ENCODE results near the gene GLS2. TPM values are rescaled to one million over a fixed set of nuclear protein-coding genes. Genes with fewer than 3 reads are reported as not detected.

GLS2 gene
- total RNA-seq, 1 experiment from 2014 or later: 14.8 TPM

DNA sequence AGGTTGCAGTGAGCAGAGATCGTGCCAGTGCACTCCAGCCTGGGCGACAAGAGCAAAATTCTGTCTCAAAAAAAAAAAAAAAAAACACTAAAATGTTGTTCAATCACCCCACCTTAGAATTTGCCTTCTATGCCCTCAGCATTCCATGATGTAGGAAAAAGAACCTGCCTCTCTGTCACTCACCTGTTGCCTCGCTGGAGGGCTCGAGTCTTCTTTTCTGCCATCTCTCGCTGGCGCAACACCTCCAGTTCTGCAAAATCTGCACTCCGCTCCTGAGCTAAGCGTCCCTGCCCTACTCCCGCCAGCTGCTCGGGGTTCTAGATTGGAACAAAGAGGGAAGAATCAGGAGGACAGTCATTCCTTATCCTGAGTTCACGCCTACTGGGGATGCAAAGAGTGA is 56.7 kb downstream of the GLS2 start:
- ChIA-PET CTCF (interaction anchor here (1.2 kb wide), 1 partner anchor 33 kb away, joined by 3 read pairs; no protein-coding TSS in a partner anchor), POLR2A (interaction anchor here (0.7 kb wide), 1 partner anchor 165 kb away, joined by 5 read pairs; no protein-coding TSS in a partner anchor)
- no peak for ATAC-seq
- H3K4me3 Mint-ChIP-seq: no peak overlapping the region
- peaks cover 41% of the 10 kb centered on the region for H3K36me3 Mint-ChIP-seq
- H3K9me3 Mint-ChIP-seq: no peaks in the 10 kb centered on the region
- DNase-seq (ENCODE audit: low spot score): no peak
- TF ChIP-seq, protein P1, sequence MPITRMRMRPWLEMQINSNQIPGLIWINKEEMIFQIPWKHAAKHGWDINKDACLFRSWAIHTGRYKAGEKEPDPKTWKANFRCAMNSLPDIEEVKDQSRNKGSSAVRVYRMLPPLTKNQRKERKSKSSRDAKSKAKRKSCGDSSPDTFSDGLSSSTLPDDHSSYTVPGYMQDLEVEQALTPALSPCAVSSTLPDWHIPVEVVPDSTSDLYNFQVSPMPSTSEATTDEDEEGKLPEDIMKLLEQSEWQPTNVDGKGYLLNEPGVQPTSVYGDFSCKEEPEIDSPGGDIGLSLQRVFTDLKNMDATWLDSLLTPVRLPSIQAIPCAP (CRISPR knock-in tag; IDR thresholded peaks at IDR 0.05): no peak
- TF ChIP-seq, protein P2, sequence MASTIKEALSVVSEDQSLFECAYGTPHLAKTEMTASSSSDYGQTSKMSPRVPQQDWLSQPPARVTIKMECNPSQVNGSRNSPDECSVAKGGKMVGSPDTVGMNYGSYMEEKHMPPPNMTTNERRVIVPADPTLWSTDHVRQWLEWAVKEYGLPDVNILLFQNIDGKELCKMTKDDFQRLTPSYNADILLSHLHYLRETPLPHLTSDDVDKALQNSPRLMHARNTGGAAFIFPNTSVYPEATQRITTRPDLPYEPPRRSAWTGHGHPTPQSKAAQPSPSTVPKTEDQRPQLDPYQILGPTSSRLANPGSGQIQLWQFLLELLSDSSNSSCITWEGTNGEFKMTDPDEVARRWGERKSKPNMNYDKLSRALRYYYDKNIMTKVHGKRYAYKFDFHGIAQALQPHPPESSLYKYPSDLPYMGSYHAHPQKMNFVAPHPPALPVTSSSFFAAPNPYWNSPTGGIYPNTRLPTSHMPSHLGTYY (CRISPR knock-in tag; IDR thresholded peaks at IDR 0.05): no peak
- TF ChIP-seq ZNF121 (CRISPR knock-in tag; IDR thresholded peaks at IDR 0.05) (no peak), MXD4 (CRISPR knock-in tag; IDR thresholded peaks at IDR 0.05; ENCODE audit: borderline replicate concordance) (no peak), CREB1 (CRISPR knock-in tag; IDR thresholded peaks at IDR 0.05) (no peak), SOX15 (CRISPR knock-in tag; IDR thresholded peaks at IDR 0.05) (no peak), TEAD1 (CRISPR knock-in tag; IDR thresholded peaks at IDR 0.05) (no peak), TCF7 (CRISPR knock-in tag; IDR thresholded peaks at IDR 0.05; ENCODE audit: low read depth) (no peak), GRHL2 (CRISPR knock-in tag; IDR thresholded peaks at IDR 0.05; ENCODE audit: insufficient replicate concordance, severe bottlenecking) (no peak), IRF2 (CRISPR knock-in tag; IDR thresholded peaks at IDR 0.05; ENCODE audit: borderline replicate concordance, low read depth) (no peak), ZNF281 (CRISPR knock-in tag; IDR thresholded peaks at IDR 0.05) (no peak), ZNF416 (CRISPR knock-in tag; IDR thresholded peaks at IDR 0.05) (no peak)
- TF ChIP-seq, protein P3, sequence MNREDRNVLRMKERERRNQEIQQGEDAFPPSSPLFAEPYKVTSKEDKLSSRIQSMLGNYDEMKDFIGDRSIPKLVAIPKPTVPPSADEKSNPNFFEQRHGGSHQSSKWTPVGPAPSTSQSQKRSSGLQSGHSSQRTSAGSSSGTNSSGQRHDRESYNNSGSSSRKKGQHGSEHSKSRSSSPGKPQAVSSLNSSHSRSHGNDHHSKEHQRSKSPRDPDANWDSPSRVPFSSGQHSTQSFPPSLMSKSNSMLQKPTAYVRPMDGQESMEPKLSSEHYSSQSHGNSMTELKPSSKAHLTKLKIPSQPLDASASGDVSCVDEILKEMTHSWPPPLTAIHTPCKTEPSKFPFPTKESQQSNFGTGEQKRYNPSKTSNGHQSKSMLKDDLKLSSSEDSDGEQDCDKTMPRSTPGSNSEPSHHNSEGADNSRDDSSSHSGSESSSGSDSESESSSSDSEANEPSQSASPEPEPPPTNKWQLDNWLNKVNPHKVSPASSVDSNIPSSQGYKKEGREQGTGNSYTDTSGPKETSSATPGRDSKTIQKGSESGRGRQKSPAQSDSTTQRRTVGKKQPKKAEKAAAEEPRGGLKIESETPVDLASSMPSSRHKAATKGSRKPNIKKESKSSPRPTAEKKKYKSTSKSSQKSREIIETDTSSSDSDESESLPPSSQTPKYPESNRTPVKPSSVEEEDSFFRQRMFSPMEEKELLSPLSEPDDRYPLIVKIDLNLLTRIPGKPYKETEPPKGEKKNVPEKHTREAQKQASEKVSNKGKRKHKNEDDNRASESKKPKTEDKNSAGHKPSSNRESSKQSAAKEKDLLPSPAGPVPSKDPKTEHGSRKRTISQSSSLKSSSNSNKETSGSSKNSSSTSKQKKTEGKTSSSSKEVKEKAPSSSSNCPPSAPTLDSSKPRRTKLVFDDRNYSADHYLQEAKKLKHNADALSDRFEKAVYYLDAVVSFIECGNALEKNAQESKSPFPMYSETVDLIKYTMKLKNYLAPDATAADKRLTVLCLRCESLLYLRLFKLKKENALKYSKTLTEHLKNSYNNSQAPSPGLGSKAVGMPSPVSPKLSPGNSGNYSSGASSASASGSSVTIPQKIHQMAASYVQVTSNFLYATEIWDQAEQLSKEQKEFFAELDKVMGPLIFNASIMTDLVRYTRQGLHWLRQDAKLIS (CRISPR knock-in tag; IDR thresholded peaks at IDR 0.05; ENCODE audit: borderline replicate concordance): no peak
- TF ChIP-seq, protein P4, sequence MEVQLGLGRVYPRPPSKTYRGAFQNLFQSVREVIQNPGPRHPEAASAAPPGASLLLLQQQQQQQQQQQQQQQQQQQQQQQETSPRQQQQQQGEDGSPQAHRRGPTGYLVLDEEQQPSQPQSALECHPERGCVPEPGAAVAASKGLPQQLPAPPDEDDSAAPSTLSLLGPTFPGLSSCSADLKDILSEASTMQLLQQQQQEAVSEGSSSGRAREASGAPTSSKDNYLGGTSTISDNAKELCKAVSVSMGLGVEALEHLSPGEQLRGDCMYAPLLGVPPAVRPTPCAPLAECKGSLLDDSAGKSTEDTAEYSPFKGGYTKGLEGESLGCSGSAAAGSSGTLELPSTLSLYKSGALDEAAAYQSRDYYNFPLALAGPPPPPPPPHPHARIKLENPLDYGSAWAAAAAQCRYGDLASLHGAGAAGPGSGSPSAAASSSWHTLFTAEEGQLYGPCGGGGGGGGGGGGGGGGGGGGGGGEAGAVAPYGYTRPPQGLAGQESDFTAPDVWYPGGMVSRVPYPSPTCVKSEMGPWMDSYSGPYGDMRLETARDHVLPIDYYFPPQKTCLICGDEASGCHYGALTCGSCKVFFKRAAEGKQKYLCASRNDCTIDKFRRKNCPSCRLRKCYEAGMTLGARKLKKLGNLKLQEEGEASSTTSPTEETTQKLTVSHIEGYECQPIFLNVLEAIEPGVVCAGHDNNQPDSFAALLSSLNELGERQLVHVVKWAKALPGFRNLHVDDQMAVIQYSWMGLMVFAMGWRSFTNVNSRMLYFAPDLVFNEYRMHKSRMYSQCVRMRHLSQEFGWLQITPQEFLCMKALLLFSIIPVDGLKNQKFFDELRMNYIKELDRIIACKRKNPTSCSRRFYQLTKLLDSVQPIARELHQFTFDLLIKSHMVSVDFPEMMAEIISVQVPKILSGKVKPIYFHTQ (CRISPR knock-in tag; IDR thresholded peaks at IDR 0.05): no peak
- TF ChIP-seq, protein P5, sequence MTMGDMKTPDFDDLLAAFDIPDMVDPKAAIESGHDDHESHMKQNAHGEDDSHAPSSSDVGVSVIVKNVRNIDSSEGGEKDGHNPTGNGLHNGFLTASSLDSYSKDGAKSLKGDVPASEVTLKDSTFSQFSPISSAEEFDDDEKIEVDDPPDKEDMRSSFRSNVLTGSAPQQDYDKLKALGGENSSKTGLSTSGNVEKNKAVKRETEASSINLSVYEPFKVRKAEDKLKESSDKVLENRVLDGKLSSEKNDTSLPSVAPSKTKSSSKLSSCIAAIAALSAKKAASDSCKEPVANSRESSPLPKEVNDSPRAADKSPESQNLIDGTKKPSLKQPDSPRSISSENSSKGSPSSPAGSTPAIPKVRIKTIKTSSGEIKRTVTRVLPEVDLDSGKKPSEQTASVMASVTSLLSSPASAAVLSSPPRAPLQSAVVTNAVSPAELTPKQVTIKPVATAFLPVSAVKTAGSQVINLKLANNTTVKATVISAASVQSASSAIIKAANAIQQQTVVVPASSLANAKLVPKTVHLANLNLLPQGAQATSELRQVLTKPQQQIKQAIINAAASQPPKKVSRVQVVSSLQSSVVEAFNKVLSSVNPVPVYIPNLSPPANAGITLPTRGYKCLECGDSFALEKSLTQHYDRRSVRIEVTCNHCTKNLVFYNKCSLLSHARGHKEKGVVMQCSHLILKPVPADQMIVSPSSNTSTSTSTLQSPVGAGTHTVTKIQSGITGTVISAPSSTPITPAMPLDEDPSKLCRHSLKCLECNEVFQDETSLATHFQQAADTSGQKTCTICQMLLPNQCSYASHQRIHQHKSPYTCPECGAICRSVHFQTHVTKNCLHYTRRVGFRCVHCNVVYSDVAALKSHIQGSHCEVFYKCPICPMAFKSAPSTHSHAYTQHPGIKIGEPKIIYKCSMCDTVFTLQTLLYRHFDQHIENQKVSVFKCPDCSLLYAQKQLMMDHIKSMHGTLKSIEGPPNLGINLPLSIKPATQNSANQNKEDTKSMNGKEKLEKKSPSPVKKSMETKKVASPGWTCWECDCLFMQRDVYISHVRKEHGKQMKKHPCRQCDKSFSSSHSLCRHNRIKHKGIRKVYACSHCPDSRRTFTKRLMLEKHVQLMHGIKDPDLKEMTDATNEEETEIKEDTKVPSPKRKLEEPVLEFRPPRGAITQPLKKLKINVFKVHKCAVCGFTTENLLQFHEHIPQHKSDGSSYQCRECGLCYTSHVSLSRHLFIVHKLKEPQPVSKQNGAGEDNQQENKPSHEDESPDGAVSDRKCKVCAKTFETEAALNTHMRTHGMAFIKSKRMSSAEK (CRISPR knock-in tag; IDR thresholded peaks at IDR 0.05; ENCODE audit: borderline replicate concordance): no peak
- TF ChIP-seq, protein P6, sequence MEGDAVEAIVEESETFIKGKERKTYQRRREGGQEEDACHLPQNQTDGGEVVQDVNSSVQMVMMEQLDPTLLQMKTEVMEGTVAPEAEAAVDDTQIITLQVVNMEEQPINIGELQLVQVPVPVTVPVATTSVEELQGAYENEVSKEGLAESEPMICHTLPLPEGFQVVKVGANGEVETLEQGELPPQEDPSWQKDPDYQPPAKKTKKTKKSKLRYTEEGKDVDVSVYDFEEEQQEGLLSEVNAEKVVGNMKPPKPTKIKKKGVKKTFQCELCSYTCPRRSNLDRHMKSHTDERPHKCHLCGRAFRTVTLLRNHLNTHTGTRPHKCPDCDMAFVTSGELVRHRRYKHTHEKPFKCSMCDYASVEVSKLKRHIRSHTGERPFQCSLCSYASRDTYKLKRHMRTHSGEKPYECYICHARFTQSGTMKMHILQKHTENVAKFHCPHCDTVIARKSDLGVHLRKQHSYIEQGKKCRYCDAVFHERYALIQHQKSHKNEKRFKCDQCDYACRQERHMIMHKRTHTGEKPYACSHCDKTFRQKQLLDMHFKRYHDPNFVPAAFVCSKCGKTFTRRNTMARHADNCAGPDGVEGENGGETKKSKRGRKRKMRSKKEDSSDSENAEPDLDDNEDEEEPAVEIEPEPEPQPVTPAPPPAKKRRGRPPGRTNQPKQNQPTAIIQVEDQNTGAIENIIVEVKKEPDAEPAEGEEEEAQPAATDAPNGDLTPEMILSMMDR (IDR thresholded peaks at IDR 0.05): no peak
- TF ChIP-seq, protein P7, sequence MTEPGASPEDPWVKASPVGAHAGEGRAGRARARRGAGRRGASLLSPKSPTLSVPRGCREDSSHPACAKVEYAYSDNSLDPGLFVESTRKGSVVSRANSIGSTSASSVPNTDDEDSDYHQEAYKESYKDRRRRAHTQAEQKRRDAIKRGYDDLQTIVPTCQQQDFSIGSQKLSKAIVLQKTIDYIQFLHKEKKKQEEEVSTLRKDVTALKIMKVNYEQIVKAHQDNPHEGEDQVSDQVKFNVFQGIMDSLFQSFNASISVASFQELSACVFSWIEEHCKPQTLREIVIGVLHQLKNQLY (CRISPR knock-in tag; IDR thresholded peaks at IDR 0.05): no peak
- no peak overlapping the region for H3K27ac Mint-ChIP-seq
- no peaks in the 10 kb centered on the region for H3K4me1 Mint-ChIP-seq
- H3K27me3 Mint-ChIP-seq (ENCODE audit: low read depth): no peaks in the 10 kb centered on the region
